HG02571 (cell line): ENCODE data around the gene CYP27A1.

Experiments
- ATAC-seq: cut with Tn5 transposase; IDR thresholded peaks from one replicate; pipeline ENCODE4 v1.9.1; 2021; ENCODE audit warnings: mild to moderate bottlenecking, moderate library complexity; ENCODE audit not compliant: unreplicated experiment

CYP27A1 gene

DNA sequence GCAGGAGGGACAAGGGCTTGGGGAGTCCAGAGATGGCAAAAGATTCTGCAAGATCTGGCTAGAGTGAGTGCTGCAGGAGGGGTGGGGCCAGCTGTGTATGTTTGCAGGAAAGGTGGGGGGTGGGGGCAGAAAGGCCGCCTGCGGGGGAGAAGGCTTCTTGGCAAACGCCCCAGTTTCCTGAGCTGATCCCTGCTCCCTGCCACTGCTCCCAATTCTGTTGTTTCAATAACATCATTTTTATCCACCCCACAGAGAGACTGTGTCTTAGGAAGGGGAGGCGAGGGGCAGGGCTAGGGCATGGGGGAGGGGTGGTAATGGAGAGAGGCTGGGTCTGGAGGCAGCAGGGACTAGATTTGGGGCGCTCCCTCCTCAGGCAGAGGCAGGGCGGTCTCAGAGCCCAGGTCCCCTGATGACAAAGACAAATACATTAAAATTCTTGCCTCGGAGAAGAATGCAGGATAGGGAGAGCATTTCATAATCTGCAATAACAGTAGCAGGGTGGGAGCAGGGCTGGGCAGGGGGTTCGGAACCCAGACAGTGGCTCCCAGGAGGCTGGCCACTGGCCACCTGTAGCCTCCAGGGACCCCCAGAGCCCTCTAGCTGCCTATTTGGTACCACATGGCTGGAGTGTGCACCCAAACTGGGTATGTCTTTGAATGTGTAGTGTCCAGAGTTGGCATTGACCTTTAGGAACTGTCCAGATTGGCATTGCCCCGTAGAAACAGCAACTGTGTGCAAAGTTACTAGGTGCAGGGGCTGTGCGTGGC, 75.6 kb downstream of the CYP27A1 start:
- no peak for ATAC-seq

DNA sequence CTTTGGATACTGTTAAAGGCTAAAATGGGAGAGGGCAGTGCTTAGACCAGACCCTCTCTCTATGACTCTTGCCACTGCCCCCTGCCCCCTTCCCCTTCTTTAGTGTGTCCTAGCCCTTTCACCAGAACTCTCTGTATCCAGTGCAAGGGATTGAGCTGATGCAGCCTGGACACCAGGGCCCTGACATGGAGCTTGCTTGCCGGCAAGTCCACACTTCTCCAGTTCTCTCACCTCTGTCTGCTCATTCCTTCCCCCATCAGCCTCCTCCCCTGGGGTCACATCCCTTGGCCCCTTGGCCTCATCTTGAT, 76.1 kb downstream of the CYP27A1 start:
- ATAC-seq, result no peak

DNA sequence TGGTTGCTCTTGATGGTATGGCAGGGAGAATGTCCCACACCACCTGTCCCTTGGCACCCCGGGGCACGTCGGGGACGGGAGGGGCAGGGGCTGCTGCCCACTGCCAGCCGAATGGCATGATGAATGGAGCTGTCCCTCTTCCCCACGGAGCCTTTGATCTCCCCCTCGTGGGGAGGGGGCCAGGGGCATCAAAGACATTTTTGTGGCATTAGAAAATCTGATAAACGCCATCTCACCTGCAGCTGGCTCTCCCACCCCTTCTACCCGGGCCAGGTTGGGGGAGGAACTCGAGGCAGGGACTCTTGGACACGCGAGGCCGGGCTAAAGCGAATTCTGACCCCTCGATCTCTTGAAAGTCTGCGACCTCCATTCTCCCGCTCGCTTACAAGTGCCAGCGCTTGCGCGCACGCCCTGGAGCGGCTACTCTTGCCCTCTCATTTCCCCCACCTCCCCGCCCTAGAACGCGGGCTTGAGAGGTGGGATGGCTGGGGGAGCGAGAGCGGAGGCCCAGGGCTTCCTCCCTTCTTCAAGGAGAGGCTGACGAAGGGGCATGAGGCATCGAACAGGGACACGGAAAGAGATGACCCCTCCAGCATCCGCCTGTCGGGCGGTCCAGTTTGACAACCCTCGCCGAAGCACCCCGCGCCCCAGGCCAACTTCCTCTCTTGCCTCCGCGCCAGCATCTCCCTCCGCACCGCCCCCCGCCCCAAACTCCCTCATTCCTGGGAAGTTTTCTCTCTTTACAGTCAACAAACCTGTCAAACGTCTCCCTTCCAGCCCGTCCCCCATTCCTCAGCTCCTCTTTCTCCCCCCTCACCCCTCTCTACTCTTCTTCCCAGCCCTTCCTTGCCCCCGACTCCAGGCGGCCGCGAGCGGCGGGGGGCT, 77.0 kb downstream of the CYP27A1 start:
- no peak for ATAC-seq

DNA sequence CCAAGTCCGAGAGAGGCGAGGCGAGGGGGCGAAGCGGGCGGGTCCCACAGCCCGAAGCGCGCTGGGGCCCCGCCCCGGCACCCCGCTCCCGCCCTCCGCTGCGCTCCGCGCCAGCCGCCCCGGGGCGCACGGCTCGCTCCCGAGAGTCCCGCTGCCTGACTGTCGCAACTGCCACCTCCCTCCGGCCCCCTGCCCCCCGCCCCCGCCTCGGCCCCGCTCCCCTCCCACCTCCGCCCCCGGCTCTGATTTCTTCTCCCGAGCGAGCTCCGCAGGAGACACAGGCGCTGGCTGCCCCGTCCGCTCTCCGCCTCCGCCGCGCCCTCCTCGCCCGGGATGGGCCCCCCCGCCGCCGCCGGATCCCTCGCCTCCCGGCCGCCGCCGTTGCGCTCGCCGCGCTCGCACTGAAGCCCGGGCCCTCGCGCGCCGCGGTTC, 77.6 kb downstream of the CYP27A1 start, which contains the start of gene WNT6:
Gene WNT6, plus strand, starts transcription at position 250 of the 432 bp plus-strand sequence. CDS start 233 bp downstream, outside the sequence.
- ATAC-seq, result no peak

DNA sequence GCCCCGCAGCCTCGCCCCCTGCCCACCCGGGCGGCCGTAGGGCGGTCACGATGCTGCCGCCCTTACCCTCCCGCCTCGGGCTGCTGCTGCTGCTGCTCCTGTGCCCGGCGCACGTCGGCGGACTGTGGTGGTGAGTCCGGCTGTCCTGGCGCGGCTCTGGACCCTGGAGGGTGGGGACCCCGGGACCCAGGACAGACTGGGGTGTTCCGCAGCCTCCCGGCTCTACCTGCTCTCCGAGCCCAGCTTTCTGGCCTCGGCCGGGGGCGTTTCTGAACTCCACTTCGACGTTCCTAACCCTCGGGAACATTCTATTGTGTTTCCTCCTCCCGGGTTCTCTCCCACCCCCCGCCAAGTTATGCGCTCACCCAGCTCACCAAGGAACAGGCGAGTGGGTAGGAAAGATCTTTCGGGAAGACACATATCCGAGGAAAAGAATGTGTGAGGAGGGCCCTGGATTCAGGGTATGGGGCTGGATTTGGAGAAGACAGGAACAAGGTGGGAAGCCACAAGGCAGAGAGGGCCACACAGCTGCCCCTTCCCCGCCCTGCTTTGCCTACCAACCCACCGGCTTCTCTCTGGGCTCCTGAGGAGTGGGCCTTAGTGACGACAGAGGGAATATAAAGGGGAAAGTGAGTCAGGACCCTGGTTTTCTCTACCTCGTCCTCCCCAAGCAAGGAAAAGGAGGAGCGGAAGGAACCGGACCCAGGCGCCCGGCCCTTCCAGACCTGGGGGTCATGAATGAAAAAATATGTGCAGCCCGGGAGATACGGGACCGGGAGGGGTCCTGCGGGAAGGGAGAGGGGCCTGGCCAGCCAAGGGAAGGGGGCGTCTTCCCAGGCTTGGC, 78.3 kb downstream of the CYP27A1 start:
- ATAC-seq, result no peak

DNA sequence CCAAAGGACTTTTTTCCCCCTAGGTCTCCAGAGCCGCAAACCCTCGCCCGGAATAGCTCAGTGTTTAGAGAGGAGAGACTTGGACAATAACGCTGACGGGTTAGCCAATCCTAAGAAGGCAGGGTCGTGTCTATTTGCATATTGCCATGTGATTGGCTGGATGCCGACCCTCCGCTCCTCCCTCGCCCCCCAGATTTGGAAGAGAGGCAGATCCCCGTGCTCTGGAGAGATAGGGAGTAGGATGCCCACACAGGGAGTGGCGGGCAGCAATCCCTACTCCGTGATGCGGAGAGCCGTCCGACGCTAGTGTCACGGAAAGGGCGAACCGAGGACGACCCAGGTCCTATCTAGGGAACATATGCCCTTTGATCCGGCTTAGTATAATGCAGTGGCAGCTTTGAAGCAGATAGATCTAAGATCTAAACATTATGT, 79.0 kb downstream of the CYP27A1 start:
- no peak for ATAC-seq

DNA sequence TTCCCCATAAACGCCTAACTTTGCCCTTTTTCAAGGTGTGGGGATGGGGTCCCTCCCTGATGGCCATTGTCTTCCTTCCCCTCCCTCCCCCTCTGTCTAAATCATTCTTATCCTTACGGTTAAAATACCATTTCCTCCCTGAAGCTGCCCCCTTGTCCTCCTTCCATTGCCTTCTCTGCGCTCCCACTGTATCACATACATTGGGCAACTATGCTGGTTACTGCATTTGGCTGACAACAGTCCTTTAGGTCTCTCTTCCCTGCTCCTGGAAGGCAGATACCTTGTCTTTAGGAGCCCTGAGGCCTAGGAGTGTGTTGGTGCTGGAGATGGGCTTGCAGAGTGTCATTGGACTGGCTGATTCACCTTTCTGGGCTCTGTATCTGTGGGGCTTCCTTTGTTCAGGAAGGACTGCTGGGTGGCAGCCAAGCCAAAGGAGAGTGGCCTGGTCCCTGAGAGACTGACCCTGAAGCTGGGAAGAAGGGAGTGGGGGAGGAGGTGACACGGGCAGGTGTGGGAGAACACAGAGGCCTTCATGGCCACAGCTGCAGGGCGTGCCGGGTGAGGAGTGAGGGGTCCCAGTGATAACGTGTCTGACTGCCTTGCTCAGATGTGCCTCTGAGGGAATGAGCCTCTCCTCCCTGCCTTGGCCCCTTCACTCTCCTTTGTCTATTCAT, 79.8 kb downstream of the CYP27A1 start:
- no peak for ATAC-seq

DNA sequence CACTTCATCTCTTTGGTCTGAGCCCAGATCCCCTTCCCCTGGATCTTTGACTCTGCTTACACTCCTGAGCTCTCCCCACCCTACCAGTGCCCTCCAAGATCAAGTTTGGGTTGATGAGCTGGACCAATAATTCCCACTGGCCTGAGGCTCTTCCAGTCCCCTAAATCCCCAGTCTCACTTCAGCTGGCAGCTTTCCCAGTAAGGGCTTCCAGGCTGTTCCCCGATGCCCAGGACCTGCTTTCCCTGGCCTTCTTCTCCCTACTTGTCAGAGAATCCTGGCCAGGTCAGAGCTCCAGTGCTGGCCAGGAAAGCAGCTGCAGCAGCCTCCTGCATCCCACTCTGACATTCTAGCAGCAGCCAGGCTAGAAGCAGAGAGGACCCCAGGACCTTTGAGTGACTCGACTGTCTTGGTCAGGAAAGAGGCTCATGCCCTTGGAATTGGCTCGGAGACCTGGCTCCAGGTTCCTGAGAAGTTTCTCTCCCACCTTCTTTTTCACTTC, 81.1 kb downstream of the CYP27A1 start:
- no peak for ATAC-seq
